Trophoblast cell (in vitro differentiated cells and primary cell): Measurements from ENCODE around the gene SNX20.

Source experiments
- DNase-seq, 2 donors: peaks; one replicate each; pipeline ENCODE4 v3.0.0-alpha.2; 2016
- H2AFZ ChIP-seq: 2 replicates; pipeline ENCODE4 v1.6.1; 2013; ENCODE audit warnings: low read length, moderate library complexity, mild to moderate bottlenecking; ENCODE audit not compliant: insufficient read depth, poor library complexity
- H2AK5ac ChIP-seq: 2 replicates; pipeline ENCODE4 v1.6.1; 2013; ENCODE audit warnings: mild to moderate bottlenecking, low read length
- H2BK120ac ChIP-seq: 2 replicates; pipeline ENCODE4 v1.6.1; 2013; ENCODE audit warnings: low read length, mild to moderate bottlenecking, moderate library complexity; ENCODE audit not compliant: insufficient read depth, poor library complexity
- H2BK12ac ChIP-seq: 2 replicates; pipeline ENCODE4 v1.6.1; 2013; ENCODE audit warnings: mild to moderate bottlenecking, low read length, moderate library complexity
- H2BK5ac ChIP-seq: 2 replicates; pipeline ENCODE4 v1.6.1; 2013; ENCODE audit warnings: low read length, low read depth, moderate library complexity, mild to moderate bottlenecking; ENCODE audit not compliant: poor library complexity
- H3K14ac ChIP-seq: 2 replicates; pipeline ENCODE4 v1.6.1; 2013; ENCODE audit warnings: mild to moderate bottlenecking, low read length
- H3K18ac ChIP-seq: 2 replicates; pipeline ENCODE4 v1.6.1; 2013; ENCODE audit warnings: mild to moderate bottlenecking, low read length
- H3K23ac ChIP-seq: 2 replicates; pipeline ENCODE4 v1.6.1; 2013; ENCODE audit warnings: low read length
- H3K27ac ChIP-seq: 2 replicates; pipeline ENCODE4 v1.5.1; 2013; ENCODE audit warnings: low read depth, mild to moderate bottlenecking, inconsistent platforms, low read length, moderate library complexity
- H3K27me3 ChIP-seq: 2 replicates; pipeline ENCODE4 v1.6.1; 2013; ENCODE audit warnings: inconsistent platforms, mild to moderate bottlenecking, low read length, moderate library complexity; ENCODE audit not compliant: insufficient read depth
- H3K36me3 ChIP-seq, 2 experiments: 1 replicate in 1 of 2; 2 replicates in 1 of 2; pipeline ENCODE4 v1.6.1; 2013; ENCODE audit warnings: low read length in 2 of 2, mild to moderate bottlenecking in 2 of 2, moderate library complexity in 1 of 2; ENCODE audit not compliant: insufficient read depth in 2 of 2, control insufficient read depth in 1 of 2
- H3K4ac ChIP-seq: 2 replicates; pipeline ENCODE4 v1.6.1; 2013; ENCODE audit warnings: low read depth, mild to moderate bottlenecking, low read length, moderate library complexity
- H3K4me1 ChIP-seq, 2 experiments: 1 replicate in 1 of 2; 2 replicates in 1 of 2; pipeline ENCODE4 v1.6.1; 2013; ENCODE audit warnings: low read length in 2 of 2, mild to moderate bottlenecking in 2 of 2, moderate library complexity in 1 of 2; ENCODE audit not compliant: insufficient read depth in 2 of 2, control insufficient read depth in 1 of 2
- H3K4me2 ChIP-seq: 2 replicates; pipeline ENCODE4 v1.6.1; 2013; ENCODE audit warnings: inconsistent platforms, mild to moderate bottlenecking, low read length, moderate library complexity
- H3K4me3 ChIP-seq: 2 replicates; pipeline ENCODE4 v1.5.1; 2013; ENCODE audit warnings: mild to moderate bottlenecking, low read depth, low read length, inconsistent platforms
- H3K79me1 ChIP-seq: one replicate; pipeline ENCODE4 v1.6.1; 2013; ENCODE audit warnings: low read length
- H3K79me2 ChIP-seq: 2 replicates; pipeline ENCODE4 v1.6.1; 2013; ENCODE audit warnings: low read length, mild to moderate bottlenecking; ENCODE audit not compliant: control insufficient read depth, insufficient read depth, poor library complexity
- H3K9ac ChIP-seq: 2 replicates; pipeline ENCODE4 v1.6.1; 2013; ENCODE audit warnings: mild to moderate bottlenecking, low read length
- H3K9me3 ChIP-seq: 2 replicates; pipeline ENCODE4 v1.6.1; 2013; ENCODE audit warnings: low read depth, mild to moderate bottlenecking, control low read depth, inconsistent platforms, low read length; ENCODE audit not compliant: insufficient read depth
- H4K12ac ChIP-seq: 2 replicates; pipeline ENCODE4 v1.6.1; 2013; ENCODE audit warnings: low read depth, mild to moderate bottlenecking, low read length, moderate library complexity
- H4K8ac ChIP-seq: 2 replicates; pipeline ENCODE4 v1.6.1; 2013; ENCODE audit warnings: low read depth, mild to moderate bottlenecking, low read length, moderate library complexity
- H4K91ac ChIP-seq: one replicate; pipeline ENCODE4 v1.6.1; 2013; ENCODE audit warnings: low read depth, mild to moderate bottlenecking, low read length, moderate library complexity
- WGBS: extraction: QIAGEN DNeasy Blood & Tissue Kit; methylation state at CpG from one replicate; pipeline ENCODE4 v1.1.7; 2013; ENCODE audit warnings: missing lambda C conversion rate; ENCODE audit not compliant: insufficient read length, insufficient coverage; ENCODE audit errors: extremely low coverage; 5-methylcytosine and 5-hydroxymethylcytosine counted together

The SNX20 gene

GRCh38 chr16:50692999-50693781, 12.1 kb upstream of the SNX20 start, which contains the start of gene NOD2:
Gene NOD2, plus strand, starts transcription at chr16:50693606. Its CDS starts 5,890 bp downstream, at chr16:50699496.
- 100% methylated on average over 4 of the region's 56 CpGs for WGBS
- Histone ChIP-seq H3K36me3 (no peaks in the 10 kb centered on the region), H4K91ac (no peak within 1 kb of the TSS)

GRCh38 chr16:50692644-50692998, 11.5 kb upstream of the SNX20 start:
- no peak overlapping the region for H3K9ac ChIP-seq
- H3K18ac ChIP-seq: no peak overlapping the region
- H2BK120ac ChIP-seq: no peak overlapping the region
- peaks cover 9% of the 10 kb centered on the region for H3K9me3 ChIP-seq
- H3K4me1 ChIP-seq: peaks cover 4 to 6% of the 10 kb centered on the region in 2 experiments
- H2AFZ ChIP-seq: no peak overlapping the region
- H2BK5ac ChIP-seq: no peak overlapping the region
- H3K14ac ChIP-seq: no peak overlapping the region
- H3K36me3 ChIP-seq: no peaks in the 10 kb centered on the region
- no peak overlapping the region for H2AK5ac ChIP-seq
- H4K12ac ChIP-seq: no peak overlapping the region
- H3K4me2 ChIP-seq: no peak overlapping the region
- H3K79me2 ChIP-seq: no peaks in the 10 kb centered on the region
- no peak overlapping the region for H3K27ac ChIP-seq
- no peak for DNase-seq
- H4K91ac ChIP-seq: no peak overlapping the region
- H3K79me1 ChIP-seq: no peaks in the 10 kb centered on the region
- 100% methylated on average over 3 of the region's 4 CpGs for WGBS
- H3K4ac ChIP-seq: no peak overlapping the region
- H3K27me3 ChIP-seq: peaks cover 5% of the 10 kb centered on the region
- H3K4me3 ChIP-seq: peak overlapping the region; percentile 58
- H4K8ac ChIP-seq: no peak overlapping the region
- no peak overlapping the region for H2BK12ac ChIP-seq
- H3K23ac ChIP-seq: peak overlapping the region; percentile 100

More at GRCh38 chr16:50692999-50693781, 12.1 kb upstream of the SNX20 start, which contains the start of gene NOD2:
- H3K4me3 ChIP-seq: peak within 1 kb of the TSS; percentile 58
- peak in 1 of 2 donors; percentile 26 for DNase-seq
- H2AK5ac ChIP-seq: no peak within 1 kb of the TSS
- peaks cover 5% of the 10 kb centered on the region for H3K27me3 ChIP-seq
- no peak within 1 kb of the TSS for H3K9ac ChIP-seq
- no peak within 1 kb of the TSS for H2BK12ac ChIP-seq
- no peaks in the 10 kb centered on the region for H3K79me1 ChIP-seq
- H2BK120ac ChIP-seq: no peak within 1 kb of the TSS
- no peak within 1 kb of the TSS for H2BK5ac ChIP-seq
- no peak within 1 kb of the TSS for H3K4ac ChIP-seq
- peak within 1 kb of the TSS; percentile 35 for H2AFZ ChIP-seq
- no peak within 1 kb of the TSS for H4K12ac ChIP-seq
- H3K27ac ChIP-seq: no peak within 1 kb of the TSS
- no peaks in the 10 kb centered on the region for H3K79me2 ChIP-seq
- peak within 1 kb of the TSS; percentile 63 for H3K4me2 ChIP-seq
- H3K9me3 ChIP-seq: peaks cover 9% of the 10 kb centered on the region
- no peak within 1 kb of the TSS for H3K14ac ChIP-seq
- peaks cover 0 to 2% of the 10 kb centered on the region in 2 experiments for H3K4me1 ChIP-seq
- peak within 1 kb of the TSS; percentile 100 for H3K23ac ChIP-seq
- H4K8ac ChIP-seq: no peak within 1 kb of the TSS
- H3K18ac ChIP-seq: no peak within 1 kb of the TSS

- Histone ChIP-seq H3K4me1 (peaks cover 4 to 6% of the 10 kb centered on the region in 2 experiments), H3K79me2 (no peaks in the 10 kb centered on the region), H3K9me3 (peaks cover 9% of the 10 kb centered on the region), H4K8ac (no peak overlapping the region), H3K27ac (no peak overlapping the region), H3K14ac (no peak overlapping the region), H3K36me3 (no peaks in the 10 kb centered on the region), H3K4me2 (no peak overlapping the region), H4K12ac (no peak overlapping the region), H3K27me3 (peaks cover 5% of the 10 kb centered on the region), H3K79me1 (no peaks in the 10 kb centered on the region), H3K4me3 (no peak overlapping the region), H3K18ac (no peak overlapping the region), H2BK5ac (no peak overlapping the region), H2BK120ac (no peak overlapping the region), H2BK12ac (no peak overlapping the region), H3K23ac (no peak overlapping the region), H4K91ac (no peak overlapping the region), H2AFZ (no peak overlapping the region), H3K9ac (no peak overlapping the region), H2AK5ac (no peak overlapping the region), H3K4ac (no peak overlapping the region)
- WGBS: no CpG with 5 or more reads among the region's 2 CpGs
- no peak for DNase-seq
Observed at GRCh38 chr16:50690177-50690576, 9.1 kb upstream of the SNX20 start.

- no peak overlapping the region for H3K14ac ChIP-seq
- H3K23ac ChIP-seq: no peak overlapping the region
- H3K9ac ChIP-seq: no peak overlapping the region
- H3K27ac ChIP-seq: no peak overlapping the region
- H4K12ac ChIP-seq: no peak overlapping the region
- H3K4me3 ChIP-seq: no peak overlapping the region
- peak in 1 of 2 donors; percentile 34 for DNase-seq
- peaks cover 9% of the 10 kb centered on the region for H3K9me3 ChIP-seq
- H2BK120ac ChIP-seq: no peak overlapping the region
- H3K79me2 ChIP-seq: no peaks in the 10 kb centered on the region
- H3K4me1 ChIP-seq: peaks cover 4 to 6% of the 10 kb centered on the region in 2 experiments
- no peak overlapping the region for H4K8ac ChIP-seq
- no peaks in the 10 kb centered on the region for H3K36me3 ChIP-seq
- H3K4ac ChIP-seq: no peak overlapping the region
- no CpG with 5 or more reads among the region's 3 CpGs for WGBS
- H2AFZ ChIP-seq: no peak overlapping the region
- H3K4me2 ChIP-seq: no peak overlapping the region
- H4K91ac ChIP-seq: no peak overlapping the region
- no peak overlapping the region for H3K18ac ChIP-seq
- H2BK5ac ChIP-seq: no peak overlapping the region
- H3K27me3 ChIP-seq: peaks cover 4% of the 10 kb centered on the region
- H2BK12ac ChIP-seq: no peak overlapping the region
- H3K79me1 ChIP-seq: no peaks in the 10 kb centered on the region
- no peak overlapping the region for H2AK5ac ChIP-seq
Observed at GRCh38 chr16:50688867-50689266, 7.8 kb upstream of the SNX20 start.
